ENCODE data around the gene TCFL5.

DNA sequence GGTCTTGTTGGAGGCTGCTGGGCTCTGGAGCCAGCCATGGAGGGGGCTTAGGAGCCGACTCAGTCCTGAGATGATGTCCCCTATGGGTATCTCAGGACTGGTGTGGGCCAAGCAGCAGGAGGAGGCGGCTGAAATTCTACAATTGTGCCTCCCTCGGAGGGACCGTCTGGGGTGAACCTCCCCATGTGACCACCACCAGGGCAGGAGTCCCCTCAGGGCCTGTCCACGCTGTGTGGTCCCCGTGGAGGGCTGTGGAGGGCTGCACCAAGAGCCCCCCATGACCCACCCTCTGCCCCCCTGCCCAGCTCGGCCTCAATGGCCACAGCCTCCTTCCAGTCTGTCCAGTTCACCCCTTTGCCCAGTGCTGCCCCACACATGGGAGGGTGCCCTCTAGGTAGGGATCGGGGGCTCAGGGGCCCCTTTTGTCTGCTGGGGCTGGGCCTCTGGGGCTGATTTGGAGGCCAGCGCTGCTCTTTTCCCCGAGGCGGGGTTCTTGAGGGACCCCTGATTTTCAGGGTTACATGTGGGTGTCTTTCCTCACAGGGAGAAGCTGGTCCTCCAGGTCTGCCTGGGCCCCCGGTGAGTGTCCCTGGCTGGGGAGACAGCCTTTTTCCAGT lies 43.5 kb downstream of the TCFL5 start:
- TF ChIP-seq POLR2A (IDR thresholded peaks at IDR 0.05) = no peak
- TF ChIP-seq, protein P1, sequence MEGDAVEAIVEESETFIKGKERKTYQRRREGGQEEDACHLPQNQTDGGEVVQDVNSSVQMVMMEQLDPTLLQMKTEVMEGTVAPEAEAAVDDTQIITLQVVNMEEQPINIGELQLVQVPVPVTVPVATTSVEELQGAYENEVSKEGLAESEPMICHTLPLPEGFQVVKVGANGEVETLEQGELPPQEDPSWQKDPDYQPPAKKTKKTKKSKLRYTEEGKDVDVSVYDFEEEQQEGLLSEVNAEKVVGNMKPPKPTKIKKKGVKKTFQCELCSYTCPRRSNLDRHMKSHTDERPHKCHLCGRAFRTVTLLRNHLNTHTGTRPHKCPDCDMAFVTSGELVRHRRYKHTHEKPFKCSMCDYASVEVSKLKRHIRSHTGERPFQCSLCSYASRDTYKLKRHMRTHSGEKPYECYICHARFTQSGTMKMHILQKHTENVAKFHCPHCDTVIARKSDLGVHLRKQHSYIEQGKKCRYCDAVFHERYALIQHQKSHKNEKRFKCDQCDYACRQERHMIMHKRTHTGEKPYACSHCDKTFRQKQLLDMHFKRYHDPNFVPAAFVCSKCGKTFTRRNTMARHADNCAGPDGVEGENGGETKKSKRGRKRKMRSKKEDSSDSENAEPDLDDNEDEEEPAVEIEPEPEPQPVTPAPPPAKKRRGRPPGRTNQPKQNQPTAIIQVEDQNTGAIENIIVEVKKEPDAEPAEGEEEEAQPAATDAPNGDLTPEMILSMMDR (IDR thresholded peaks at IDR 0.05) = no peak
